K562 (cell line): Measurements from ENCODE around the gene ANKRD27. TPM values are rescaled to one million over a fixed set of nuclear protein-coding genes. Genes with fewer than 3 reads are reported as not detected.

ENCODE experiments used
- ARID1B ChIP-seq: fragments of 450-650 bp; IDR thresholded peaks from 2 replicates; pipeline ENCODE4 v1.6.1; 2016; ENCODE audit warnings: antibody characterized with exemption, mild to moderate bottlenecking, inconsistent platforms
- CC2D1A ChIP-seq: fragments of 450-650 bp; IDR thresholded peaks from 2 replicates; pipeline ENCODE4 v1.6.1; 2017; ENCODE audit warnings: mild to moderate bottlenecking
- EWSR1 ChIP-seq: fragments of 450-650 bp; IDR thresholded peaks from 2 replicates; pipeline ENCODE4 v1.6.1; 2018; ENCODE audit warnings: borderline replicate concordance, mild to moderate bottlenecking, low read depth, moderate library complexity; ENCODE audit not compliant: partially characterized antibody
- FOXK2 ChIP-seq, 2 experiments: fragments of 450-650 bp; IDR thresholded peaks in 1 of 2; conservative IDR thresholded peaks in 1 of 2; 2 replicates each; pipeline ENCODE4 v1.6.1; 2016; ENCODE audit warnings: low read depth in 2 of 2, mild to moderate bottlenecking in 1 of 2
- GTF2A2 ChIP-seq: IDR thresholded peaks from 2 replicates; pipeline ENCODE4 v1.6.1; 2016; ENCODE audit warnings: mild to moderate bottlenecking, missing genetic modification characterization, missing compliant biosample characterization
- JUND ChIP-seq, 2 experiments: IDR thresholded peaks; 2 replicates in 1 of 2; 3 replicates in 1 of 2; pipeline ENCODE4 v1.6.1; 2011; ENCODE audit warnings: borderline replicate concordance in 2 of 2, low read depth in 2 of 2, low read length in 2 of 2, improper control_type of control experiment in 1 of 2, missing biosample characterization in 1 of 2, missing genetic modification characterization in 1 of 2, missing genetic modification reagents in 1 of 2
- MYNN ChIP-seq, 2 experiments: sonication (generic); formaldehyde crosslinking in 1 of 2; IDR thresholded peaks; 2 replicates each; pipeline versions ENCODE4 v1.5.0 to v1.6.1; 2016 to 2020; ENCODE audit warnings: antibody characterized with exemption in 1 of 2, missing genetic modification reagents in 1 of 2
- NELFE ChIP-seq: IDR thresholded peaks from 2 replicates; pipeline ENCODE4 v1.6.1; 2011; ENCODE audit warnings: mild to moderate bottlenecking; ENCODE audit not compliant: insufficient read depth, insufficient read length
- NR2F6 ChIP-seq: fragments of 450-650 bp; formaldehyde crosslinking; IDR thresholded peaks from 2 replicates; pipeline ENCODE4 v1.4.0; 2020; ENCODE audit warnings: mild to moderate bottlenecking
- PTRF ChIP-seq: fragments of 450-650 bp; IDR thresholded peaks from 2 replicates; pipeline ENCODE4 v1.6.1; 2016; ENCODE audit warnings: mild to moderate bottlenecking, missing genetic modification characterization, missing compliant biosample characterization
- SMAD3 ChIP-seq: fragments of 450-650 bp; formaldehyde crosslinking; conservative IDR thresholded peaks from 2 replicates; pipeline ENCODE4 v1.4.0; 2020; ENCODE audit warnings: mild to moderate bottlenecking
- TSC22D4 ChIP-seq: fragments of 450-650 bp; IDR thresholded peaks from 2 replicates; pipeline ENCODE4 v1.6.1; 2016; ENCODE audit warnings: missing genetic modification characterization, missing biosample characterization, control low read depth
- ZFP36 ChIP-seq: fragments of 150-350 bp; IDR thresholded peaks from 2 replicates; pipeline ENCODE4 v1.6.1; 2018; ENCODE audit warnings: low read length, low read depth; ENCODE audit not compliant: partially characterized antibody
- ZFPM2 ChIP-seq: fragments of 250-450 bp; sonication (Bioruptor Pico); IDR thresholded peaks from 2 replicates; pipeline ENCODE4 v1.5.1; 2022; ENCODE audit warnings: mild to moderate bottlenecking
- ZNF165 ChIP-seq: fragments of 250-450 bp; sonication (Bioruptor Pico); IDR thresholded peaks from 2 replicates; pipeline ENCODE4 v1.4.0; 2020; ENCODE audit warnings: borderline replicate concordance
- ZNF551 ChIP-seq: fragments of 250-450 bp; sonication (Bioruptor Pico); IDR thresholded peaks from 2 replicates; pipeline ENCODE4 v1.5.0; 2021; ENCODE audit warnings: mild to moderate bottlenecking, moderate library complexity
- polyA plus RNA-seq, 8 experiments: library from polyadenylated mRNA; depleted of rRNA in 4 of 8; stranded (reverse) in 5 of 8; unstranded in 3 of 8; fragments of >200 nt; fragmentation: Nextera tagmentation in 2 of 8; fragmentation: Illumina TruSeq in 1 of 8; extraction: Ambion mirVana in 2 of 8; extraction: Trizol in 1 of 8; gene quantifications; 2 replicates each; pipeline versions ENCODE4 v1.2.1 to v1.2.3, GENCODE V29; 2011 to 2014; ENCODE audit warnings: inconsistent platforms in 1 of 8, missing spikeins in 1 of 8
- total RNA-seq, 7 experiments: library from RNA; depleted of rRNA in 6 of 7; stranded (reverse); fragments of >200 nt in 6 of 7; fragmentation: Illumina TruSeq in 2 of 7; extraction: Trizol in 2 of 7; gene quantifications; 2 replicates each; pipeline versions ENCODE4 v1.2.1 to v1.2.3, GENCODE V29; 2011 to 2021; ENCODE audit warnings: low replicate concordance in 1 of 7
- TF ChIP-seq, protein P1 (sequence below): fragments of 250-450 bp; sonication (Bioruptor Pico); IDR thresholded peaks from 2 replicates; pipeline ENCODE4 v1.4.0; 2020; ENCODE audit warnings: mild to moderate bottlenecking, moderate library complexity
- TF ChIP-seq, protein P2 (sequence below): sonication (generic); formaldehyde crosslinking; IDR thresholded peaks from 2 replicates; pipeline ENCODE4 v1.8.0; 2022; ENCODE audit warnings: missing genetic modification reagents, mild to moderate bottlenecking, moderate library complexity, borderline replicate concordance
- TF ChIP-seq, protein P3 (sequence below): fragments of 450-650 bp; conservative IDR thresholded peaks from 2 replicates; pipeline ENCODE4 v1.6.1; 2016; ENCODE audit warnings: missing genetic modification characterization, low read depth, mild to moderate bottlenecking, missing compliant biosample characterization, moderate library complexity
- TF ChIP-seq, protein P4 (sequence below): fragments of 250-450 bp; sonication (Bioruptor Pico); IDR thresholded peaks from 2 replicates; pipeline ENCODE4 v1.4.0; 2020
- TF ChIP-seq, protein P5 (sequence below): fragments of 450-650 bp; formaldehyde crosslinking; IDR thresholded peaks from 2 replicates; pipeline ENCODE4 v1.4.0; 2020; ENCODE audit warnings: mild to moderate bottlenecking, moderate library complexity

ANKRD27 gene
- total and polyA plus RNA-seq, 9 of the 15 experiments (the other 6 are each of a cell fraction or from before 2014, with no cell fraction given), result 5.3 to 71.3 (median 54.2) TPM

DNA sequence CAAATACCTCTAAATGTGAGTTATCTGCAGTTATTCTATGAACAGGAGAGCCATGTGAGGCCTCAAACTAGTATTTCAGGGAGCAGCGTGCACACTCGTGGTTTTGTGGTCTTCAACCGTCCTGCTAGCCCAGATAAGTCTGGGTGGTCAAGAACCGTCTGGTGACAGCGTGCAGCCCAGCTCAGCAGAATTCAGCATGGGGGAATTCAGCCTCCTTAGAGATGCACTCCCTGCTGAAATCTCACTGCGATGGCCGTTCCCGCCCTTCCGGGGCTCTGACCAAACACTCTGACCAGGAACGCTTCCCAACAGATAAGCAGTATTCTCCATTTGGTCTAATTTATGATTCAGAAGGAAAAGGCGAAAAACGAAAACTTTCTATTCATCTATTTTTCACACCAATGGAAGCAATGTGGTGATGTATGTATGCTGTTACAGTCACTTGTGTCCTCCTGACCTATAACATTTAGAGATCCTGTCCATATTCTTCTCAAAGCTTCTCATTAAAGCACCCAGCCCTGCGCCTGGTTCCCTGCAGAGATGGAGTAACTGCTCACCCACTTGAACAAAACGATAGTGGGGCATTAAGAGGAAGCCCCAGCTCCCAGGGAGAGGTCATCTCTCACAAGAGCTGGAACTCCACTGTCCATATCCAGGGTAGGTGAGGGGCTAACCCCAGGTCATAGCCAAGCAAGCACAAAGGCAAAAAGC, 2.9 kb downstream of the ANKRD27 start (continued):
- 0 out of 4 replicates have a peak, but pooled peaks have one; percentile 23 to 64 for TF ChIP-seq FOXK2 (conservative IDR thresholded peaks at IDR 0.05 in 1 of 2, IDR thresholded peaks at IDR 0.05 in 1 of 2; ENCODE audit: low read depth in 2 of 2)
- no peak for TF ChIP-seq NR2F6 (CRISPR knock-in tag)
- TF ChIP-seq GTF2A2 (tag), result no peak
- TF ChIP-seq, protein P1, sequence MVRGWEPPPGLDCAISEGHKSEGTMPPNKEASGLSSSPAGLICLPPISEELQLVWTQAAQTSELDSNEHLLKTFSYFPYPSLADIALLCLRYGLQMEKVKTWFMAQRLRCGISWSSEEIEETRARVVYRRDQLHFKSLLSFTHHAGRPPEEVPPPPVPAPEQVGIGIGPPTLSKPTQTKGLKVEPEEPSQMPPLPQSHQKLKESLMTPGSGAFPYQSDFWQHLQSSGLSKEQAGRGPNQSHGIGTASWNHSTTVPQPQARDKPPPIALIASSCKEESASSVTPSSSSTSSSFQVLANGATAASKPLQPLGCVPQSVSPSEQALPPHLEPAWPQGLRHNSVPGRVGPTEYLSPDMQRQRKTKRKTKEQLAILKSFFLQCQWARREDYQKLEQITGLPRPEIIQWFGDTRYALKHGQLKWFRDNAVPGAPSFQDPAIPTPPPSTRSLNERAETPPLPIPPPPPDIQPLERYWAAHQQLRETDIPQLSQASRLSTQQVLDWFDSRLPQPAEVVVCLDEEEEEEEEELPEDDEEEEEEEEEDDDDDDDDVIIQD (CRISPR knock-in tag), result no peak
- TF ChIP-seq, protein P2, sequence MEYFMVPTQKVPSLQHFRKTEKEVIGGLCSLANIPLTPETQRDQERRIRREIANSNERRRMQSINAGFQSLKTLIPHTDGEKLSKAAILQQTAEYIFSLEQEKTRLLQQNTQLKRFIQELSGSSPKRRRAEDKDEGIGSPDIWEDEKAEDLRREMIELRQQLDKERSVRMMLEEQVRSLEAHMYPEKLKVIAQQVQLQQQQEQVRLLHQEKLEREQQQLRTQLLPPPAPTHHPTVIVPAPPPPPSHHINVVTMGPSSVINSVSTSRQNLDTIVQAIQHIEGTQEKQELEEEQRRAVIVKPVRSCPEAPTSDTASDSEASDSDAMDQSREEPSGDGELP (CRISPR knock-in tag), result peak; percentile 85
- TF ChIP-seq TSC22D4 (tag), result no peak
- TF ChIP-seq, protein P3, sequence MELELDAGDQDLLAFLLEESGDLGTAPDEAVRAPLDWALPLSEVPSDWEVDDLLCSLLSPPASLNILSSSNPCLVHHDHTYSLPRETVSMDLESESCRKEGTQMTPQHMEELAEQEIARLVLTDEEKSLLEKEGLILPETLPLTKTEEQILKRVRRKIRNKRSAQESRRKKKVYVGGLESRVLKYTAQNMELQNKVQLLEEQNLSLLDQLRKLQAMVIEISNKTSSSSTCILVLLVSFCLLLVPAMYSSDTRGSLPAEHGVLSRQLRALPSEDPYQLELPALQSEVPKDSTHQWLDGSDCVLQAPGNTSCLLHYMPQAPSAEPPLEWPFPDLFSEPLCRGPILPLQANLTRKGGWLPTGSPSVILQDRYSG, result no peak
- peak; percentile 68; the same call in 1 of the 2 replicates for TF ChIP-seq CC2D1A
- TF ChIP-seq MYNN (IDR thresholded peaks at IDR 0.05), result peak; percentile 66; the same call in 1 of the 2 replicates
- TF ChIP-seq MYNN (CRISPR knock-in tag; IDR thresholded peaks at IDR 0.05), result no peak
- peak; percentile 90 for TF ChIP-seq ARID1B
- TF ChIP-seq ZNF165 (CRISPR knock-in tag), result no peak
- TF ChIP-seq SMAD3 (CRISPR knock-in tag), result no peak
- TF ChIP-seq, protein P4, sequence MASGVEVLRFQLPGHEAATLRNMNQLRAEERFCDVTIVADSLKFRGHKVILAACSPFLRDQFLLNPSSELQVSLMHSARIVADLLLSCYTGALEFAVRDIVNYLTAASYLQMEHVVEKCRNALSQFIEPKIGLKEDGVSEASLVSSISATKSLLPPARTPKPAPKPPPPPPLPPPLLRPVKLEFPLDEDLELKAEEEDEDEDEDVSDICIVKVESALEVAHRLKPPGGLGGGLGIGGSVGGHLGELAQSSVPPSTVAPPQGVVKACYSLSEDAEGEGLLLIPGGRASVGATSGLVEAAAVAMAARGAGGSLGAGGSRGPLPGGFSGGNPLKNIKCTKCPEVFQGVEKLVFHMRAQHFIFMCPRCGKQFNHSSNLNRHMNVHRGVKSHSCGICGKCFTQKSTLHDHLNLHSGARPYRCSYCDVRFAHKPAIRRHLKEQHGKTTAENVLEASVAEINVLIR (CRISPR knock-in tag), result no peak
- no peak for TF ChIP-seq ZNF551 (CRISPR knock-in tag)
- no peak for TF ChIP-seq NELFE
- TF ChIP-seq ZFPM2 (CRISPR knock-in tag), result no peak
- TF ChIP-seq JUND (IDR thresholded peaks at IDR 0.05; ENCODE audit: borderline replicate concordance, low read depth, low read length), result peak; percentile 72
- TF ChIP-seq JUND (tag; IDR thresholded peaks at IDR 0.05; ENCODE audit: borderline replicate concordance, low read depth, low read length), result peak; percentile 2; the same call in 1 of the 3 replicates
- TF ChIP-seq EWSR1, result no peak
- peak; percentile 59 for TF ChIP-seq ZFP36
- TF ChIP-seq, protein P5, sequence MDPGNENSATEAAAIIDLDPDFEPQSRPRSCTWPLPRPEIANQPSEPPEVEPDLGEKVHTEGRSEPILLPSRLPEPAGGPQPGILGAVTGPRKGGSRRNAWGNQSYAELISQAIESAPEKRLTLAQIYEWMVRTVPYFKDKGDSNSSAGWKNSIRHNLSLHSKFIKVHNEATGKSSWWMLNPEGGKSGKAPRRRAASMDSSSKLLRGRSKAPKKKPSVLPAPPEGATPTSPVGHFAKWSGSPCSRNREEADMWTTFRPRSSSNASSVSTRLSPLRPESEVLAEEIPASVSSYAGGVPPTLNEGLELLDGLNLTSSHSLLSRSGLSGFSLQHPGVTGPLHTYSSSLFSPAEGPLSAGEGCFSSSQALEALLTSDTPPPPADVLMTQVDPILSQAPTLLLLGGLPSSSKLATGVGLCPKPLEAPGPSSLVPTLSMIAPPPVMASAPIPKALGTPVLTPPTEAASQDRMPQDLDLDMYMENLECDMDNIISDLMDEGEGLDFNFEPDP (CRISPR knock-in tag), result no peak
- TF ChIP-seq PTRF, result no peak
